ENCODE results near the gene ASIC4. TPM values are rescaled to one million over a fixed set of nuclear protein-coding genes. Genes with fewer than 3 reads are reported as not detected.
A peak's percentile ranks its signal among the peaks of the same experiment; 100 is the strongest.

The ASIC4 gene
- total and polyA plus RNA-seq, 2 of the 13 experiments (the other 11 are each of a cell fraction or from before 2014, with no cell fraction given), result 0.03 TPM; not detected in 1

DNA sequence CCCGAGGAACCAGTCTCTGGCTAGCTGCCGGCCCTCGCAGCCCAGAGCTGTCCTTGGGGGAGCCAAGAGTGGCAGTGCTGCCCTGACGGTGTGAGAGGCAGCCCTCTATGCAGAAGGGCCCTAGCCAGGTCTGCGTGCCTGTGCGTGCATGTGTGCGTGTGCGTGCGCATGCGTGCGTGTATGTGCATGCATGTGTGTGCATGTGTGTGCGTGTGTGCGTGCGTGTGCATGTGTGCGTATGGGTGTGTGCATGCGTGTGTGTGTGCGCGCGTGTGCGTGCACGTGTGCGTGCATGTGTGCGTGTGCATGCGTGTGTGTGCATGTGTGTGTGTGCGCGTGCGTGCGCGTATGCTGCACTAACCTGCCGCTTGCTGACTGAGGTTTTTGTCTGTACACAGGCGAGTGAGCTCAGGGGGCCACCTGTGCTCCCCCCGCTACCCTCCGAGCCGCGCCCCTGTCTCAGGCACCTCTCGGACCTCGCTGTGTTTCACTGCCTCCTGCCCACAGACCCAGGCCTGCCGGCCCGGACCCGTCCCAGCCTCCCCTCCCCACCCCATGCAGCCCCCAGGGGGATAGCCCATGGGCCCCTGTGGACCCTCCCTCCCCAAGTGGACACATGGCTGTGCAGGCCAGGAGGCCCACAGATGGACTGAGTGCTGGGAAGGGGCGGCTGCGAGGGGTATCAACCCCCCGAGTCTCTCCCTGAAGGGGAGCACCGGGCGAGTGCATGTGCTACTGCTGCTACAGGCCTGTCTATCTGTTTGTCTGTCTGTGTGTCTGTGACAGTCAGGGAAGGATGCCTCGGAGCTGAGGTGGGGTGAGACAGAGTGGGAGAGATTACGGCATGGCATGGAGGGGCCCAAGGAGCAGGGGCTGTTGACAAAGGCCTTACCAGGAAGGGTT is 48.4 kb upstream of the ASIC4 start:
- no peak overlapping the region for H3K9ac ChIP-seq (ENCODE audit: insufficient read depth, low read depth, low read length)
- DNase-seq (ENCODE audit: low spot score) (no peak), FAIRE-seq (no peak), ATAC-seq (no peak)
- 60% methylated on average over 45 of the region's 47 CpGs for WGBS (ENCODE audit: low lambda C conversion rate)
- no TSS peak for BruUV-seq (replicated peaks)
- no peaks in the 10 kb centered on the region for H4K20me1 ChIP-seq (ENCODE audit: insufficient read depth, low read length)
- intact Hi-C loops (cut with micrococcal nuclease; ENCODE audit: unreplicated experiment) (no loop called here), in situ Hi-C loops (cut with HindIII; ENCODE audit: extremely low pct_ligation_motif_present, low pct_unique_long_range_greater_than_20kb) (no loop called here)
- no peak overlapping the region for H3K27ac ChIP-seq (ENCODE audit: extremely low read length, insufficient read depth, low read length)
- H2AFZ ChIP-seq (ENCODE audit: low read length), result no peak overlapping the region
- no peak overlapping the region for H3K4me2 ChIP-seq (ENCODE audit: low read depth, low read length)
- ChIA-PET POLR2A (no interaction called here), CTCF (ENCODE audit: low intra/inter-chr PET ratio, low total read pairs) (no interaction called here)
- H3K36me3 ChIP-seq (replicated peaks in 1 of 2; ENCODE audit: control insufficient read depth in 1 of 2, insufficient read depth in 2 of 2, low read length in 2 of 2), result no peaks in the 10 kb centered on the region
- TF ChIP-seq, protein P1, sequence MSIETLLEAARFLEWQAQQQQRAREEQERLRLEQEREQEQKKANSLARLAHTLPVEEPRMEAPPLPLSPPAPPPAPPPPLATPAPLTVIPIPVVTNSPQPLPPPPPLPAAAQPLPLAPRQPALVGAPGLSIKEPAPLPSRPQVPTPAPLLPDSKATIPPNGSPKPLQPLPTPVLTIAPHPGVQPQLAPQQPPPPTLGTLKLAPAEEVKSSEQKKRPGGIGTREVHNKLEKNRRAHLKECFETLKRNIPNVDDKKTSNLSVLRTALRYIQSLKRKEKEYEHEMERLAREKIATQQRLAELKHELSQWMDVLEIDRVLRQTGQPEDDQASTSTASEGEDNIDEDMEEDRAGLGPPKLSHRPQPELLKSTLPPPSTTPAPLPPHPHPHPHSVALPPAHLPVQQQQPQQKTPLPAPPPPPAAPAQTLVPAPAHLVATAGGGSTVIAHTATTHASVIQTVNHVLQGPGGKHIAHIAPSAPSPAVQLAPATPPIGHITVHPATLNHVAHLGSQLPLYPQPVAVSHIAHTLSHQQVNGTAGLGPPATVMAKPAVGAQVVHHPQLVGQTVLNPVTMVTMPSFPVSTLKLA (IDR thresholded peaks at IDR 0.05), result peak; percentile 52; the same call in 1 of the 2 replicates
- no peak for TF ChIP-seq CREB1 (IDR thresholded peaks at IDR 0.05)
- no peak for TF ChIP-seq CREB1 (CRISPR knock-in tag; IDR thresholded peaks at IDR 0.05)
- no peak for TF ChIP-seq SNAPC2 (CRISPR knock-in tag; IDR thresholded peaks at IDR 0.05)
- no peak for TF ChIP-seq AGO1 (IDR thresholded peaks at IDR 0.05; ENCODE audit: low read depth, low read length, poor library complexity, severe bottlenecking)
- TF ChIP-seq, protein P2, sequence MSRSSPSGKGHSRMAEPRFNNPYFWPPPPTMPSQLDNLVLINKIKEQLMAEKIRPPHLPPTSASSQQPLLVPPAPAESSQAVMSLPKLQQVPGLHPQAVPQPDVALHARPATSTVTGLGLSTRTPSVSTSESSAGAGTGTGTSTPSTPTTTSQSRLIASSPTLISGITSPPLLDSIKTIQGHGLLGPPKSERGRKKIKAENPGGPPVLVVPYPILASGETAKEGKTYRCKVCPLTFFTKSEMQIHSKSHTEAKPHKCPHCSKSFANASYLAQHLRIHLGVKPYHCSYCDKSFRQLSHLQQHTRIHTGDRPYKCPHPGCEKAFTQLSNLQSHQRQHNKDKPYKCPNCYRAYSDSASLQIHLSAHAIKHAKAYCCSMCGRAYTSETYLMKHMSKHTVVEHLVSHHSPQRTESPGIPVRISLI (CRISPR knock-in tag; IDR thresholded peaks at IDR 0.05; ENCODE audit: borderline replicate concordance), result no peak
- no peak for TF ChIP-seq SMC3 (IDR thresholded peaks at IDR 0.05; ENCODE audit: low read length)
- TF ChIP-seq MTA1 (CRISPR knock-in tag; IDR thresholded peaks at IDR 0.05; ENCODE audit: borderline replicate concordance), result no peak
- no peak for TF ChIP-seq EHMT2 (IDR thresholded peaks at IDR 0.05; ENCODE audit: borderline replicate concordance, low read depth, low read length)
- no peaks in the 10 kb centered on the region for H3K9me3 ChIP-seq (ENCODE audit: low read length)
- no peak overlapping the region for H3K4me3 ChIP-seq (replicated peaks in 1 of 3; ENCODE audit: insufficient read depth in 1 of 3, low read depth in 2 of 3, low read length in 3 of 3)
- no peaks in the 10 kb centered on the region for H3K4me1 ChIP-seq (ENCODE audit: insufficient read depth, low read length)
- no peaks in the 10 kb centered on the region for H3K79me2 ChIP-seq (ENCODE audit: insufficient read depth, low read length)
- peaks cover 13 to 84% of the 10 kb centered on the region in 2 experiments; a peak in 4 of 5 replicates for H3K27me3 ChIP-seq (ENCODE audit: control insufficient read depth in 1 of 2, insufficient read depth in 2 of 2, low read length in 2 of 2)

Measured in HepG2 (cell line).